ENCODE results near the gene TSHZ2. TPM values are rescaled to one million over a fixed set of nuclear protein-coding genes. Genes with fewer than 3 reads are reported as not detected.

TSHZ2 gene
- total RNA-seq, 1 experiment from 2014 or later = 0.07 TPM

- RAD21 ChIA-PET (ENCODE audit: low non-redundant PET in 1 of 2, low total read pairs in 2 of 2, uncharacterized antibody in 2 of 2, unreplicated experiment in 2 of 2) = no interaction called here
- ATAC-seq = no peak
- no peak overlapping the region for H3K4me3 ChIP-seq (replicated peaks in 1 of 2; ENCODE audit: low read depth in 1 of 2, low read length in 2 of 2)
- no peaks in the 10 kb centered on the region for H3K36me3 ChIP-seq (ENCODE audit: control insufficient read depth in 1 of 2, insufficient read depth in 2 of 2, low read length in 2 of 2)
- intact Hi-C loops (cut with micrococcal nuclease) = no loop called here
- CTCF ChIA-PET = no interaction called here
- TF ChIP-seq FOSL1 (IDR thresholded peaks at IDR 0.05; ENCODE audit: low read depth) (no peak), JUND (IDR thresholded peaks at IDR 0.05) (no peak), ZFX (IDR thresholded peaks at IDR 0.05) (no peak), SRF (IDR thresholded peaks at IDR 0.05; ENCODE audit: low read depth) (no peak)
- H3K27ac ChIP-seq (ENCODE audit: low read depth, low read length) = no peak overlapping the region
- no peaks in the 10 kb centered on the region for H3K9me3 ChIP-seq (ENCODE audit: control insufficient read depth in 1 of 2, insufficient read depth in 1 of 2, low read depth in 1 of 2, low read length in 2 of 2)
- H2AFZ ChIP-seq (ENCODE audit: low read depth, low read length, poor library complexity, severe bottlenecking) = no peak overlapping the region
- no peaks in the 10 kb centered on the region for H4K20me1 ChIP-seq (ENCODE audit: insufficient read depth)
- H3K4me1 ChIP-seq (ENCODE audit: control insufficient read depth in 1 of 2, insufficient read depth in 2 of 2, low read length in 2 of 2) = no peaks in the 10 kb centered on the region
- no peaks in the 10 kb centered on the region for H3K9me2 ChIP-seq (ENCODE audit: insufficient read depth)
- no peaks in the 10 kb centered on the region for H3K79me2 ChIP-seq (ENCODE audit: insufficient read depth, low read length)
- no peak for DNase-seq (ENCODE audit: low read depth, low spot score)
- H3K4me2 ChIP-seq (ENCODE audit: low read length) = no peak overlapping the region
- BruUV-seq (replicated peaks) = no TSS peak
- POLR2A ChIA-PET = no interaction called here
- no peaks in the 10 kb centered on the region for H3K27me3 ChIP-seq (ENCODE audit: insufficient read depth, low read length)
- no peak overlapping the region for H3K9ac ChIP-seq (ENCODE audit: low read length)
Measured at GRCh38 chr20:53480913-53481312, 508.8 kb downstream of the TSHZ2 start.

GRCh38 chr20:53487461-53488200, 515.5 kb downstream of the TSHZ2 start:
- Histone ChIP-seq H4K20me1 (ENCODE audit: insufficient read depth) (no peaks in the 10 kb centered on the region), H3K4me1 (ENCODE audit: control insufficient read depth in 1 of 2, insufficient read depth in 2 of 2, low read length in 2 of 2) (no peaks in the 10 kb centered on the region), H3K4me3 (replicated peaks in 1 of 2; ENCODE audit: low read depth in 1 of 2, low read length in 2 of 2) (no peak overlapping the region), H2AFZ (ENCODE audit: low read depth, low read length, poor library complexity, severe bottlenecking) (no peak overlapping the region), H3K27me3 (ENCODE audit: insufficient read depth, low read length) (no peaks in the 10 kb centered on the region), H3K27ac (ENCODE audit: low read depth, low read length) (no peak overlapping the region), H3K9me2 (ENCODE audit: insufficient read depth) (no peaks in the 10 kb centered on the region), H3K79me2 (ENCODE audit: insufficient read depth, low read length) (no peaks in the 10 kb centered on the region), H3K36me3 (ENCODE audit: control insufficient read depth in 1 of 2, insufficient read depth in 2 of 2, low read length in 2 of 2) (no peaks in the 10 kb centered on the region), H3K4me2 (ENCODE audit: low read length) (no peak overlapping the region), H3K9ac (ENCODE audit: low read length) (no peak overlapping the region), H3K9me3 (ENCODE audit: control insufficient read depth in 1 of 2, insufficient read depth in 1 of 2, low read depth in 1 of 2, low read length in 2 of 2) (no peaks in the 10 kb centered on the region)
- TF ChIP-seq ZNF274 (IDR thresholded peaks at IDR 0.05; ENCODE audit: low read depth, low read length) (no peak), EZH2 (IDR thresholded peaks at IDR 0.05) (no peak), SRF (IDR thresholded peaks at IDR 0.05; ENCODE audit: low read depth) (no peak), CEBPB (IDR thresholded peaks at IDR 0.05; ENCODE audit: low read depth) (no peak), FOSL1 (IDR thresholded peaks at IDR 0.05; ENCODE audit: low read depth) (no peak), ELF1 (IDR thresholded peaks at IDR 0.05; ENCODE audit: borderline replicate concordance, low read depth) (no peak), SIN3A (IDR thresholded peaks at IDR 0.05; ENCODE audit: low read depth) (no peak), POLR2A (IDR thresholded peaks at IDR 0.05; ENCODE audit: borderline replicate concordance, extremely low read depth, insufficient read depth, insufficient read length) (no peak), EGR1 (IDR thresholded peaks at IDR 0.05; ENCODE audit: low read depth) (no peak), TCF7L2 (IDR thresholded peaks at IDR 0.05; ENCODE audit: borderline replicate concordance, extremely low read depth, insufficient read depth, insufficient read length) (no peak), MAX (IDR thresholded peaks at IDR 0.05) (no peak), CBX3 (IDR thresholded peaks at IDR 0.05; ENCODE audit: low read depth) (no peak), POLR2AphosphoS5 (IDR thresholded peaks at IDR 0.05; ENCODE audit: low read depth, low read length) (no peak), JUND (IDR thresholded peaks at IDR 0.05) (no peak), ZBTB33 (IDR thresholded peaks at IDR 0.05; ENCODE audit: extremely low read depth, insufficient replicate concordance, low read length) (no peak), SP1 (IDR thresholded peaks at IDR 0.05; ENCODE audit: low read depth) (no peak), CTCF (IDR thresholded peaks at IDR 0.05 in 2 of 3, conservative IDR thresholded peaks at IDR 0.05 in 1 of 3; ENCODE audit: borderline replicate concordance in 1 of 3, insufficient read depth in 1 of 3, low read depth in 2 of 3, low read length in 2 of 3) (no peak)
- intact Hi-C loops (cut with micrococcal nuclease) = no loop called here
- BruUV-seq (replicated peaks) = no TSS peak
- DNase-seq (ENCODE audit: low read depth, low spot score) = no peak
- RAD21 ChIA-PET (ENCODE audit: low non-redundant PET in 1 of 2, low total read pairs in 2 of 2, uncharacterized antibody in 2 of 2, unreplicated experiment in 2 of 2) = no interaction called here
- POLR2A ChIA-PET = no interaction called here
- CTCF ChIA-PET = no interaction called here
- no peak for ATAC-seq

Data from HCT116 (cell line).